ENCODE measurements around the gene PNMA5.

Gene PNMA5

DNA sequence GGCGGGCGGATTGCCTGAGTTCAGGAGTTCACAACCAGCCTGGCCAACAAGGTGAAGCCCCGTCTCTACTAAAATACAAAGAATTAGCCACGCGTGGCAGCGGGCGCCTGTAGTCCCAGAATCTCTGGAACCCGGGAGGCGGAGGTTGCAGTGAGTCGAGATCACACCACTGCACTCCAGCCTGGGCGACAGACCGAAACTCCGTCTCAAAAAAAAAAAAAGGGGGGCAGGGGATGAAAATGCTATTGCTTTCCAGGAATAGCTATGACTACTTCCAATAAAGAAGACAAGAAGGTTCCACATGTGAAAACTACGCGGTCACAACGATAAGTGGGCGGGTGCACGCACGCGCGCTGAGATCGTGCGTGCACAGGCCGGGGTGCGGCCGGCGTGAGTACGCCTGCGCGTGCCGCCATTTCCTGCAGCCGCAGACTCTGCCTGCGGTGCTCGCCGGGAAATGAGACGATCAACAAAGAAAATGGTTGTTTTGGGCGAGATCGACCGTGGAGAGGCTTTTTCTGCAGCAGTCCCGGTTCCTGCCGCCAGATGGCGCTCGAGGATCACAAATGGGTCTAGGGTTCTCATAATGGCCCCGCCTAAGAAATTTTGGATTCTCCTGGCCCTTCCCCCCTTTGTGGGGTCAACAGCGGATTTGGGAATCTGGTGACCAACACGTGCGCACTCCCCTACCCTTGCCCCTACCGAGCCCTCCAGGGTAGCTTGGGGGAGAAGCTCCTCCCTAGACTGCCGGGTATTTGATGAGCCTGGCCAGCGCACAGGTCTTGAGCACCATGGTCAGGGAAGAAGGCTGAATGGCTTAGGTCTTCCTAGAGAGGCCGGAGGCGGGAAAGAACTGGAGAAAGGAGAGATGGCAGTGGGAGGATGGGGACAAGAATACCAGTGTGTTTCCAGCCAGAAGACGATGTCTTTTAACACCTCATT, 35.1 kb downstream of the PNMA5 start:
- DNase-seq = peak; percentile 94

DNA sequence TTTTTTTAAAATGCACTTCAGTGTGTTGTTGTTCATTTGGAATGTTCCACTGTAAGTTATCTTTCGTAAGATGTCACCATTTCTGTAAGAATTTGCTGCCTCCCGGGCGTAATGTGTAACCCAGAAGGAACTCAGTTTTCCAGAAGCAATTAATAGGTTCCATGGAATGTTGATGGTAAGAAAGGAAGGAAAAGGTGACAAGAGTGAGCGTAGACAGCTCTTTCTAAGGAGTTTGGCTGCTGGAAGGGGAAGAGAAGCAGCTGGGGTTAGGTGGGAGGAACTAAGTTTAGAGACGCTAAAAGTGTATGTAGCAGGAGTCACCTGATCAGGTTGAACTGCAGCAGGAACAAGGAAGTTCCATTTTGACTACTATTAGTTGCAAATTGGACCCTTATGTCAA, 35.9 kb downstream of the PNMA5 start:
- DNase-seq = no peak

GRCh38 chrX:152950786-152951185, 43.1 kb downstream of the PNMA5 start:
- no peak for DNase-seq

- no peak for DNase-seq
Observed at GRCh38 chrX:152949114-152949513, 44.8 kb downstream of the PNMA5 start.

- DNase-seq = no peak
Observed at GRCh38 chrX:152946681-152947080, 47.2 kb downstream of the PNMA5 start.

GRCh38 chrX:152945021-152945979, 48.6 kb downstream of the PNMA5 start:
- no peak for DNase-seq

DNA sequence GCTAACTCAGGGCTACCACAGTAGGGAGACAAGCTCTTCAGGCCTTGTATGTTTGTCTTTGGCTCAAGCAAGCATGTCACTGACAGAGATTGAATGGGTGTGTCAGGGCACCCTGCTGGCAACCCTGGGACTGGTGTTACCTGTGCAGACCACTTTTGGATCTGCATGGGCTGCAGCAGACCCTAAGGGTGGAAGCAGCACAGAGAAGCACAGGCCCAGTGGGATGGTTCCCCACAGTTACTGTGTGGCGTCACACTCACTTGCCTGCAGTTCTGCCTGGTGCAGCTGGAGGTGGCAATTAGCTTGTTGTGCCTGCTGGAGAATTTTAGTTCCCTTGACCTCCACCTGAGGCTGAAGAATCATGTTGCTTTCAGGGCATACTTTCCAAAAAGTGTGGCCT, 50.1 kb downstream of the PNMA5 start:
- DNase-seq = no peak

DNA sequence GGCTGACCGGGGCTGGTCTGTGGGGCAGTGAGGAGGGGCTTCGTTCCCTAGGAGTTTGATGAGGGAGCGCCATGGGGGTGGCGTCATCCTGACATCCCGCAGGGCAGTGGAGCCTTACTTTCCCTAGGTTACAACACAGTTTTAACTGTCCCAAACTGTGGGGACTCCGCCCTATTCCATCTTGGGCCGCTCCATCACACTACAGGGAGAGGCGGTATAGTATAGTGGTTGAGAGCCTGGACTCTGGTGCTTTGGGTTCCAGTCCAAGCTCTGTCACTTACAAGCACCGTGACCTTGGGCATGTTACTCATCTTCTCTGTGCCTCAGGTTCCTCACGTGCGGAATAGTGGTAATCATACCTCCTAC, 51.9 kb downstream of the PNMA5 start:
- DNase-seq = no peak

- DNase-seq = peak; percentile 93
Observed at GRCh38 chrX:152941328-152942076, 52.4 kb downstream of the PNMA5 start.
